KMS-11 (cell line): ENCODE results near the gene TK1.

Experiments
- H2AFZ ChIP-seq: fragments of 200-600 bp; sonication (generic); 2 replicates; pipeline ENCODE4 v1.6.1; 2016; ENCODE audit warnings: antibody characterized with exemption, mixed run types, low read depth
- H3K27ac ChIP-seq: fragments of 200-600 bp; sonication (generic); 2 replicates; pipeline ENCODE4 v1.6.1; 2016; ENCODE audit warnings: mild to moderate bottlenecking, mixed run types
- H3K27me3 ChIP-seq: fragments of 200-600 bp; sonication (generic); 2 replicates; pipeline ENCODE4 v1.6.1; 2017; ENCODE audit warnings: mild to moderate bottlenecking, low read depth, mixed run types, moderate library complexity; ENCODE audit not compliant: insufficient read depth
- H3K36me3 ChIP-seq: fragments of 200-600 bp; sonication (generic); 2 replicates; pipeline ENCODE4 v1.6.1; 2017; ENCODE audit warnings: mild to moderate bottlenecking, mixed run types; ENCODE audit not compliant: insufficient read depth
- H3K4me1 ChIP-seq: fragments of 200-600 bp; sonication (generic); 2 replicates; pipeline ENCODE4 v1.6.1; 2016; ENCODE audit warnings: mild to moderate bottlenecking, low read depth, mixed run types; ENCODE audit not compliant: poor library complexity, severe bottlenecking
- H3K4me2 ChIP-seq: fragments of 200-600 bp; sonication (generic); 2 replicates; pipeline ENCODE4 v1.7.0; 2016; ENCODE audit warnings: mild to moderate bottlenecking, mixed run types
- H3K4me3 ChIP-seq: fragments of 200-600 bp; sonication (generic); IDR thresholded peaks from 2 replicates; pipeline ENCODE4 v1.6.1; 2017; ENCODE audit warnings: low read depth, low read length, mixed read lengths; ENCODE audit not compliant: insufficient read depth
- H3K79me2 ChIP-seq: fragments of 200-600 bp; sonication (generic); 2 replicates; pipeline ENCODE4 v1.6.1; 2016; ENCODE audit warnings: low read depth, mixed run types; ENCODE audit not compliant: insufficient read depth
- H3K9ac ChIP-seq: fragments of 200-600 bp; sonication (generic); 2 replicates; pipeline ENCODE4 v1.6.1; 2016; ENCODE audit warnings: mild to moderate bottlenecking, mixed run types
- H4K20me1 ChIP-seq: fragments of 200-600 bp; sonication (generic); 2 replicates; pipeline ENCODE4 v1.6.1; 2016; ENCODE audit warnings: mild to moderate bottlenecking, mixed run types; ENCODE audit not compliant: insufficient read depth
- CTCF ChIP-seq: fragments of 200-600 bp; sonication (generic); conservative IDR thresholded peaks from 2 replicates; pipeline ENCODE4 v1.6.1; 2017; ENCODE audit warnings: low read depth, mild to moderate bottlenecking, antibody characterized with exemption, low read length, moderate library complexity, mixed read lengths

Gene TK1

GRCh38 chr17:78133971-78134898 is 52.6 kb downstream of the TK1 start:
- TF ChIP-seq CTCF: peak; percentile 61
- no peaks in the 10 kb centered on the region for H4K20me1 ChIP-seq
- no peak overlapping the region for H3K4me3 ChIP-seq
- no peaks in the 10 kb centered on the region; the same call in 1 of the 2 replicates for H3K36me3 ChIP-seq
- no peak overlapping the region for H3K9ac ChIP-seq
- no peak overlapping the region for H3K4me2 ChIP-seq
- H3K4me1 ChIP-seq: peaks cover 51% of the 10 kb centered on the region
- H3K79me2 ChIP-seq: peaks cover 24% of the 10 kb centered on the region
- no peak overlapping the region for H2AFZ ChIP-seq
- no peaks in the 10 kb centered on the region for H3K27me3 ChIP-seq
- H3K27ac ChIP-seq: no peak overlapping the region

GRCh38 chr17:78133179-78133951 is 53.5 kb downstream of the TK1 start:
- H3K4me2 ChIP-seq: peak overlapping the region; percentile 58; the same call in 1 of the 2 replicates
- H3K9ac ChIP-seq: no peak overlapping the region
- no peak overlapping the region for H2AFZ ChIP-seq
- H3K36me3 ChIP-seq: no peaks in the 10 kb centered on the region; the same call in 1 of the 2 replicates
- H3K27ac ChIP-seq: no peak overlapping the region
- no peak for TF ChIP-seq CTCF
- H3K4me3 ChIP-seq: no peak overlapping the region
- H3K4me1 ChIP-seq: peaks cover 56% of the 10 kb centered on the region
- H3K27me3 ChIP-seq: no peaks in the 10 kb centered on the region
- H4K20me1 ChIP-seq: no peaks in the 10 kb centered on the region
- peaks cover 26% of the 10 kb centered on the region for H3K79me2 ChIP-seq

GRCh38 chr17:78132767-78133178 is 54.1 kb downstream of the TK1 start:
- Histone ChIP-seq H3K4me1 (peaks cover 56% of the 10 kb centered on the region), H3K79me2 (peaks cover 32% of the 10 kb centered on the region), H4K20me1 (no peaks in the 10 kb centered on the region), H3K4me2 (peak overlapping the region; percentile 58; the same call in 1 of the 2 replicates), H3K27me3 (no peaks in the 10 kb centered on the region), H3K36me3 (no peaks in the 10 kb centered on the region; the same call in 1 of the 2 replicates), H2AFZ (no peak overlapping the region), H3K27ac (peak overlapping the region; percentile 68; the same call in 1 of the 2 replicates), H3K4me3 (no peak overlapping the region), H3K9ac (peak overlapping the region; percentile 73; the same call in 1 of the 2 replicates)
- no peak; the same call in 1 of the 2 replicates for TF ChIP-seq CTCF

GRCh38 chr17:78132084-78132676 is 54.7 kb downstream of the TK1 start:
- Histone ChIP-seq H2AFZ (no peak overlapping the region), H3K27ac (peak overlapping the region; percentile 68), H3K79me2 (peaks cover 38% of the 10 kb centered on the region), H3K9ac (peak overlapping the region; percentile 73), H3K36me3 (no peaks in the 10 kb centered on the region; the same call in 1 of the 2 replicates), H3K4me2 (peak overlapping the region; percentile 58; the same call in 1 of the 2 replicates), H3K4me1 (peaks cover 53% of the 10 kb centered on the region), H4K20me1 (no peaks in the 10 kb centered on the region), H3K27me3 (no peaks in the 10 kb centered on the region), H3K4me3 (no peak overlapping the region)
- TF ChIP-seq CTCF: no peak; the same call in 1 of the 2 replicates
